WERI-Rb-1 (cell line): ENCODE measurements around the gene AGFG1.

Source experiments
- DNase-seq: peaks from one replicate; pipeline ENCODE4 v3.0.0-alpha.2; 2020
- H3K27ac ChIP-seq: fragments of 250-450 bp; sonication (Bioruptor Pico); 2 replicates; pipeline ENCODE4 v1.5.1; 2020; ENCODE audit warnings: mild to moderate bottlenecking, moderate library complexity
- H3K27me3 ChIP-seq: fragments of 250-450 bp; sonication (Bioruptor Pico); 2 replicates; pipeline ENCODE4 v1.5.1; 2021; ENCODE audit warnings: mild to moderate bottlenecking, low read depth, moderate library complexity; ENCODE audit not compliant: insufficient read depth, severe bottlenecking
- H3K36me3 ChIP-seq: fragments of 250-450 bp; sonication (Bioruptor Pico); 2 replicates; pipeline ENCODE4 v1.5.1; 2020; ENCODE audit warnings: mild to moderate bottlenecking, moderate library complexity
- H3K4me3 ChIP-seq: 2 replicates; pipeline ENCODE4 v1.5.1; 2011; ENCODE audit warnings: low read depth, mild to moderate bottlenecking, control low read depth, low read length
- H3K9me3 ChIP-seq: fragments of 250-450 bp; sonication (Bioruptor Pico); 2 replicates; pipeline ENCODE4 v1.5.1; 2021; ENCODE audit warnings: mild to moderate bottlenecking, moderate library complexity; ENCODE audit not compliant: severe bottlenecking
- CTCF ChIP-seq: IDR thresholded peaks from 2 replicates; pipeline ENCODE4 v1.5.1; 2011; ENCODE audit warnings: low read depth, mild to moderate bottlenecking, control low read depth, inconsistent platforms, low read length

Gene AGFG1

GRCh38 chr2:227491386-227491785 lies 19.4 kb downstream of the AGFG1 start:
- no peak for DNase-seq
- Histone ChIP-seq H3K9me3 (no peaks in the 10 kb centered on the region), H3K4me3 (no peak overlapping the region), H3K27ac (no peak overlapping the region), H3K36me3 (peaks cover 7% of the 10 kb centered on the region), H3K27me3 (no peaks in the 10 kb centered on the region)
- TF ChIP-seq CTCF = no peak

GRCh38 chr2:227493524-227493923 lies 21.6 kb downstream of the AGFG1 start:
- TF ChIP-seq CTCF = no peak
- no peaks in the 10 kb centered on the region for H3K27me3 ChIP-seq

GRCh38 chr2:227497158-227497557 lies 25.2 kb downstream of the AGFG1 start:
- Histone ChIP-seq H3K27me3 (no peaks in the 10 kb centered on the region), H3K27ac (no peak overlapping the region), H3K4me3 (no peak overlapping the region), H3K9me3 (no peaks in the 10 kb centered on the region), H3K36me3 (peaks cover 7% of the 10 kb centered on the region)
- DNase-seq = no peak
- TF ChIP-seq CTCF = no peak

More at GRCh38 chr2:227493524-227493923, 21.6 kb downstream of the AGFG1 start:
- H3K36me3 ChIP-seq = peaks cover 7% of the 10 kb centered on the region
- H3K27ac ChIP-seq = no peak overlapping the region
- H3K4me3 ChIP-seq = no peak overlapping the region
- DNase-seq = no peak
- H3K9me3 ChIP-seq = no peaks in the 10 kb centered on the region

- no peak for TF ChIP-seq CTCF
- no peak overlapping the region for H3K27ac ChIP-seq
- no peaks in the 10 kb centered on the region for H3K9me3 ChIP-seq
- no peak for DNase-seq
- H3K4me3 ChIP-seq = no peak overlapping the region
- no peaks in the 10 kb centered on the region for H3K27me3 ChIP-seq
- peaks cover under 1% of the 10 kb centered on the region for H3K36me3 ChIP-seq
Observed at GRCh38 chr2:227499627-227500300, 27.8 kb downstream of the AGFG1 start.

- no peak for DNase-seq
- H3K4me3 ChIP-seq = no peak overlapping the region
- no peak overlapping the region for H3K27ac ChIP-seq
- no peaks in the 10 kb centered on the region for H3K27me3 ChIP-seq
- H3K36me3 ChIP-seq = no peaks in the 10 kb centered on the region
- TF ChIP-seq CTCF = no peak
- H3K9me3 ChIP-seq = no peaks in the 10 kb centered on the region
Observed at GRCh38 chr2:227500301-227500630, 28.3 kb downstream of the AGFG1 start.
